CD4-positive, alpha-beta T cell (primary cell): Measurements from ENCODE around the gene ANP32D. TPM values are rescaled to one million over a fixed set of nuclear protein-coding genes. Genes with fewer than 3 reads are reported as not detected.
"Not testable (repeated sequence)": the region's sequence is repeated elsewhere in the genome, so short reads cannot be mapped to it uniquely, and the experiment has no call there.

Source experiments
- ATAC-seq: fragments of 200-7000 bp; cut with Tn5 transposase; one replicate; pipeline ENCODE4 v1.10.0; 2022; ENCODE audit warnings: mild to moderate bottlenecking; ENCODE audit not compliant: poor library complexity
- CTCF ChIA-PET: fragments of 350-600 bp; sonication (Branson Sonifier 250); formaldehyde crosslinking; loops from one replicate; lab custom pipeline; 2021; ENCODE audit warnings: antibody characterized with exemption, inconsistent platforms; lab: Charles Lee
- POLR2A ChIA-PET: fragments of 350-600 bp; sonication (Branson Sonifier 250); formaldehyde crosslinking; loops from one replicate; lab custom pipeline; 2021; ENCODE audit warnings: antibody characterized with exemption, inconsistent platforms; lab: Charles Lee
- DNase-seq, 14 experiments: peaks; one replicate each; pipeline ENCODE4 v3.0.0-alpha.2; 2013 to 2020; ENCODE audit warnings: mixed read lengths in 2 of 14
- H3K27ac ChIP-seq, 2 donors: one replicate each; pipeline versions ENCODE4 v1.5.1 to v1.7.0; 2013; ENCODE audit warnings: low read length in 2 of 2, low read depth in 1 of 2, mild to moderate bottlenecking in 1 of 2
- H3K27me3 ChIP-seq, 2 experiments: 1 replicate in 1 of 2; 2 replicates in 1 of 2; pipeline versions ENCODE4 v1.6.1 to v1.7.0; 2013; ENCODE audit warnings: low read length in 2 of 2, control low read depth in 1 of 2, mild to moderate bottlenecking in 1 of 2, moderate library complexity in 1 of 2; ENCODE audit not compliant: insufficient read depth in 2 of 2, control insufficient read depth in 1 of 2
- H3K36me3 ChIP-seq: one replicate; pipeline ENCODE4 v1.6.1; 2013; ENCODE audit warnings: low read length, control low read depth; ENCODE audit not compliant: insufficient read depth
- H3K4me1 ChIP-seq: one replicate; pipeline ENCODE4 v1.6.1; 2013; ENCODE audit warnings: low read length, control low read depth; ENCODE audit not compliant: insufficient read depth
- H3K4me3 ChIP-seq: one replicate; pipeline ENCODE4 v1.5.1; 2013; ENCODE audit warnings: mild to moderate bottlenecking, low read length, moderate library complexity
- H3K9me3 ChIP-seq, 2 experiments: 1 replicate in 1 of 2; 2 replicates in 1 of 2; pipeline versions ENCODE4 v1.6.1 to v1.7.0; 2013; ENCODE audit warnings: low read length in 2 of 2, mild to moderate bottlenecking in 2 of 2, control low read depth in 1 of 2, moderate library complexity in 1 of 2; ENCODE audit not compliant: control insufficient read depth in 1 of 2, insufficient read depth in 1 of 2
- H3K27ac Mint-ChIP-seq: one replicate; pipeline ENCODE4 v1.8.0; 2020; ENCODE audit warnings: mixed read lengths
- H3K27me3 Mint-ChIP-seq: one replicate; pipeline ENCODE4 v1.8.0; 2021; ENCODE audit warnings: mixed read lengths
- H3K36me3 Mint-ChIP-seq: one replicate; pipeline ENCODE4 v1.8.0; 2021; ENCODE audit warnings: low read depth, mixed read lengths
- H3K4me1 Mint-ChIP-seq: one replicate; pipeline ENCODE4 v1.8.0; 2021; ENCODE audit warnings: low read depth, mixed read lengths
- H3K4me3 Mint-ChIP-seq: one replicate; pipeline ENCODE4 v1.8.0; 2020; ENCODE audit warnings: mild to moderate bottlenecking, mixed read lengths
- H3K9me3 Mint-ChIP-seq: one replicate; pipeline ENCODE4 v1.8.0; 2020; ENCODE audit warnings: mixed read lengths
- intact Hi-C, 2 experiments: fragments of 100-400 bp; cut with DNase I in 1 of 2; cut with micrococcal nuclease in 1 of 2; formaldehyde crosslinking; loops; one replicate each; pipeline versions ENCODE4 v1.15.1 to v1.9.0; 2023 to 2025; cut with DNase I, micrococcal nuclease
- total RNA-seq, 174 experiments: library from RNA in 2 of 174; stranded (reverse) in 2 of 174; gene quantifications; one replicate each; pipeline ENCODE4 v1.2.3 and lab custom pipeline; 2021 to 2026
- TF ChIP-seq, protein P1 (sequence below): fragments of 200-600 bp; IDR thresholded peaks from one replicate; pipeline ENCODE4 v1.8.0; 2022; ENCODE audit warnings: antibody characterized with exemption, mild to moderate bottlenecking

The ANP32D gene
- total RNA-seq, 2 experiments from 2014 or later, result not detected

DNA sequence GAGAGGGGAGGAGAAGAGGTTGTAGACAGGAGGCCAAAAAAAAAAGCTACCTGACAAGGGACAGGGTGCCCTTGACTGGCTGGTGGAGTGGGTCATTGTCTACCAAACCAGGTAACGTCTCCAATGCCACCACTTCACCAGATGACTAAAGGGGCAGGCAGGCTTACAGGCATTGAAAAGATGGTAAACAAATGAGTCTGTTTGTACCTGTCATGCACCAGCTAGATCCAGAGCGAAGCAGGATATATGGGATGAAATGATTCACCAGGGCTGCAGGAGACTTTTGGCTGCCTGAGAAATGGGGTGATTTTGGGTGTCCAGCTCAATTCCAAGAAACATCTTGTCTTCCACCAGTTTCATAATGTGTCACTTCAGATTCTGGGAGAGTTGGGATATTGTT, 13.9 kb downstream of the ANP32D start:
- Histone ChIP-seq H3K27me3 (peaks cover 0 to 8% of the 10 kb centered on the region in 2 experiments), H3K9me3 (no peaks in the 10 kb centered on the region), H3K4me3 (no peak overlapping the region), H3K4me1 (no peaks in the 10 kb centered on the region), H3K36me3 (no peaks in the 10 kb centered on the region), H3K27ac (no peak overlapping the region)
- Mint-ChIP-seq H3K9me3 (no peaks in the 10 kb centered on the region), H3K4me3 (no peak overlapping the region), H3K27me3 (peaks cover 5% of the 10 kb centered on the region), H3K27ac (no peak overlapping the region), H3K4me1 (no peaks in the 10 kb centered on the region), H3K36me3 (no peaks in the 10 kb centered on the region)
- ChIA-PET CTCF (no interaction called here), POLR2A (no interaction called here)
- TF ChIP-seq, protein P1, sequence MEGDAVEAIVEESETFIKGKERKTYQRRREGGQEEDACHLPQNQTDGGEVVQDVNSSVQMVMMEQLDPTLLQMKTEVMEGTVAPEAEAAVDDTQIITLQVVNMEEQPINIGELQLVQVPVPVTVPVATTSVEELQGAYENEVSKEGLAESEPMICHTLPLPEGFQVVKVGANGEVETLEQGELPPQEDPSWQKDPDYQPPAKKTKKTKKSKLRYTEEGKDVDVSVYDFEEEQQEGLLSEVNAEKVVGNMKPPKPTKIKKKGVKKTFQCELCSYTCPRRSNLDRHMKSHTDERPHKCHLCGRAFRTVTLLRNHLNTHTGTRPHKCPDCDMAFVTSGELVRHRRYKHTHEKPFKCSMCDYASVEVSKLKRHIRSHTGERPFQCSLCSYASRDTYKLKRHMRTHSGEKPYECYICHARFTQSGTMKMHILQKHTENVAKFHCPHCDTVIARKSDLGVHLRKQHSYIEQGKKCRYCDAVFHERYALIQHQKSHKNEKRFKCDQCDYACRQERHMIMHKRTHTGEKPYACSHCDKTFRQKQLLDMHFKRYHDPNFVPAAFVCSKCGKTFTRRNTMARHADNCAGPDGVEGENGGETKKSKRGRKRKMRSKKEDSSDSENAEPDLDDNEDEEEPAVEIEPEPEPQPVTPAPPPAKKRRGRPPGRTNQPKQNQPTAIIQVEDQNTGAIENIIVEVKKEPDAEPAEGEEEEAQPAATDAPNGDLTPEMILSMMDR, result no peak
- no peak for DNase-seq
- ATAC-seq, result no peak
- intact Hi-C loops, result no loop called here

DNA sequence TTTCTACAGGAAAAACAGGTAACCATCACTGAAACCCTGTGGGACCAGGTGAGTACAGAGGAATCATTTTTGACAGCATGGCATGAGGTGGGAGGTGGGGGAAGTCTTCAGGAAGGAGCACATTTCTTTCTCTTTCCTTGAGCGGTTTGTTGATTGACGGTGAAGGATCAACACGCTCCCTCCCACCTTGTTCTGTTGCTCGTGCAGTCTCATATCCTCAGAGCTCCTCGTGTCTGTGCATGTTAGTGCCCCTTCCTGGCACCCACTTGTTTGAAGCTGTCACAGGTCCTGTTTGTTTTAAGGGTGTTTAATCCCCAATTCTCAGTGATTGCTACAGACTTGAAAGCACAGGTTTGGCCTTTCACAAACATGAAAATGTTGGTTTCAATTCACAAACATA, 14.3 kb downstream of the ANP32D start:
- Mint-ChIP-seq H3K4me3 (no peak overlapping the region), H3K27me3 (peaks cover 5% of the 10 kb centered on the region), H3K4me1 (no peaks in the 10 kb centered on the region), H3K9me3 (no peaks in the 10 kb centered on the region), H3K36me3 (no peaks in the 10 kb centered on the region), H3K27ac (no peak overlapping the region)
- ATAC-seq (no peak), DNase-seq (no peak)
- H3K4me1 ChIP-seq, result no peaks in the 10 kb centered on the region
- H3K27me3 ChIP-seq, result peaks cover 0 to 8% of the 10 kb centered on the region in 2 experiments
- intact Hi-C loops, result no loop called here
- H3K27ac ChIP-seq, result no peak overlapping the region
- H3K9me3 ChIP-seq, result no peaks in the 10 kb centered on the region
- CTCF ChIA-PET, result no interaction called here
- no peaks in the 10 kb centered on the region for H3K36me3 ChIP-seq
- TF ChIP-seq, protein P1, result no peak
- POLR2A ChIA-PET, result no interaction called here
- H3K4me3 ChIP-seq, result no peak overlapping the region

DNA sequence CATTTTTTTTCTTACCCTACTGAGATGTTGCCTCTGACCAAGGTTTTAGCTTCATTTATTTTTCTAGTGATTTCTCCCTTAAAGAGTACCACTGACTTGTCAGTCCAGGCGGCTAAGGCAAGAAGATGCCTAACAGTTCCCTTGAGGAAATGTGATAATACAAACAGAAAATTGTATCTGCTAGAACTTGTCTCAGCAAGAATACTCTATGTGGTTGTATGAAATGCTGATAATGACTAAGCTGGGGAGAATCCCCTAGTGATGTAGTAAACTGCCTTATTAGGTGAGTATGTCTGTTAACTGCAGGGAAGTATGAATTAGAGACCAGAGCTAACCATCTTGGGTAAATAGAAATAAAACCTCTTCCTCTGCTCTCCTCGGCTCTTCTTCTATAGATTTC, 16.7 kb downstream of the ANP32D start:
- H3K36me3 ChIP-seq, result no peaks in the 10 kb centered on the region
- intact Hi-C loops, result no loop called here
- DNase-seq, result no peak
- ATAC-seq, result no peak
- H3K4me3 ChIP-seq, result no peak overlapping the region
- H3K4me1 Mint-ChIP-seq, result no peaks in the 10 kb centered on the region
- H3K4me1 ChIP-seq, result no peaks in the 10 kb centered on the region
- CTCF ChIA-PET, result interaction anchor here (0.7 kb wide), 1 partner anchor 32 kb away, joined by 3 read pairs; no protein-coding TSS in a partner anchor
- no peaks in the 10 kb centered on the region for H3K36me3 Mint-ChIP-seq
- no peaks in the 10 kb centered on the region for H3K9me3 ChIP-seq
- POLR2A ChIA-PET, result no interaction called here
- TF ChIP-seq, protein P1, result no peak
- peaks cover 0 to 5% of the 10 kb centered on the region in 2 experiments for H3K27me3 ChIP-seq
- peaks cover 5% of the 10 kb centered on the region for H3K27me3 Mint-ChIP-seq
- no peak overlapping the region for H3K4me3 Mint-ChIP-seq
- H3K27ac Mint-ChIP-seq, result no peak overlapping the region
- H3K9me3 Mint-ChIP-seq, result no peaks in the 10 kb centered on the region
- H3K27ac ChIP-seq, result no peak overlapping the region

DNA sequence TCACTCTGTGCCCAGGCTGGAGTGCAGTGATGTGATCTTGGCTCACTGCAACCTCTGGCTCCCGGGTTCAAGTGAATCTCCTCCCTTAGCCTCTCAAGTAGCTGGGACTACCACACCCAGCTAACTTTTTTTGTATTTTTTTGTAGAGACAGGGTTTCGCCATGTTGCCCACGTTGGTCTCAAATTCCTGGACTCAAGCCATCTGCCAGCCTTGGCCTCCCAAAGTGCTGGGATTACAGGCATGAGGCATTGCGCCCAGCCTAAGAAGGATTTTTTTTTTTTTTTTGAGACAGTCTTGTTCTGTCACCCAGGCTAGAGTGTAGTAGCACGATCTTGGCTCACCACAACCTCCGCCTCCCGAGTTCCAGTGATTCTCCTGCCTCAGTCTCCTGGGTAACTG, 17.1 kb downstream of the ANP32D start:
- POLR2A ChIA-PET, H3K4me1 ChIP-seq, H3K36me3 Mint-ChIP-seq, H3K27ac ChIP-seq, H3K4me1 Mint-ChIP-seq, H3K4me3 ChIP-seq, ATAC-seq, DNase-seq, H3K9me3 ChIP-seq, intact Hi-C loops, H3K9me3 Mint-ChIP-seq, H3K27ac Mint-ChIP-seq, H3K36me3 ChIP-seq, H3K27me3 Mint-ChIP-seq, H3K4me3 Mint-ChIP-seq, H3K27me3 ChIP-seq: not testable (repeated sequence)
- CTCF ChIA-PET, result interaction anchor here (0.7 kb wide), 1 partner anchor 32 kb away, joined by 3 read pairs; no protein-coding TSS in a partner anchor

DNA sequence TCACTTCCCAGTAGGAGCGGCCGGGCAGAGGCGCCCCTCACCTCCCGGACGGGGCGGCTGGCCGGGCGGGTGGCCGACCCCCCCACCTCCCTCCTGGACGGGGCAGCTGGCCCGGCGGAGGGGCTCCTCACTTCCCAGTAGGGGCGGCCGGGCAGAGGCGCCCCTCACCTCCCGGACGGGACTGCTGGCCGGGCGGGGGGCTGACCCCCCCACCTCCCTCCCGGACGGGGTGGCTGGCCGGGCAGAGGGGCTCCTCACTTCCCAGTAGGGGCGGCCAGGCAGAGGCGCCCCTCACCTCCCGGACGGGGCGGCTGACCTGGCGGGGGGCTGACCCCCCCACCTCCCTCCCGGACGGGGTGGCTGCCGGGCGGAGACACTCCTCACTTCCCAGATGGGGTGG, 27.9 kb downstream of the ANP32D start:
- CTCF ChIA-PET, H3K4me3 ChIP-seq, H3K27ac ChIP-seq, intact Hi-C loops, POLR2A ChIA-PET, H3K4me1 ChIP-seq, H3K27ac Mint-ChIP-seq, ATAC-seq, H3K9me3 Mint-ChIP-seq, H3K9me3 ChIP-seq, DNase-seq, H3K36me3 Mint-ChIP-seq, H3K4me3 Mint-ChIP-seq, H3K4me1 Mint-ChIP-seq, H3K36me3 ChIP-seq, H3K27me3 ChIP-seq: not testable (repeated sequence)
- H3K27me3 Mint-ChIP-seq, result peaks cover 26% of the 10 kb centered on the region
